GM23338 (cell line): ENCODE measurements around the gene OSGIN1. TPM values are rescaled to one million over a fixed set of nuclear protein-coding genes. Genes with fewer than 3 reads are reported as not detected.
A peak's percentile ranks its signal among the peaks of the same experiment; 100 is the strongest.

Experiments used
- ATAC-seq: fragments of 200-7000 bp; cut with Tn5 transposase; 3 replicates; pipeline ENCODE4 v1.9.1; 2020
- DNase-seq: peaks from one replicate; pipeline ENCODE4 v3.0.0-alpha.2; 2015; ENCODE audit warnings: low spot score
- H2AFZ ChIP-seq: fragments of 200-600 bp; sonication (generic); 2 replicates; pipeline ENCODE4 v1.8.0; 2016; ENCODE audit warnings: antibody characterized with exemption, mild to moderate bottlenecking, moderate library complexity
- H3F3A ChIP-seq: fragments of 200-600 bp; sonication (generic); replicated peaks from 2 replicates; pipeline ENCODE4 v1.8.0; 2017; ENCODE audit warnings: antibody characterized with exemption, mixed run types, low read depth
- H3K27ac ChIP-seq: fragments of 200-600 bp; sonication (generic); 2 replicates; pipeline ENCODE4 v1.6.1; 2016; ENCODE audit warnings: low read depth
- H3K27me3 ChIP-seq: fragments of 200-600 bp; sonication (generic); 2 replicates; pipeline ENCODE4 v1.8.0; 2016; ENCODE audit warnings: mild to moderate bottlenecking, mixed run types, moderate library complexity; ENCODE audit not compliant: insufficient read depth
- H3K36me3 ChIP-seq: fragments of 200-600 bp; sonication (generic); 2 replicates; pipeline ENCODE4 v1.8.0; 2016; ENCODE audit warnings: mild to moderate bottlenecking; ENCODE audit not compliant: insufficient read depth
- H3K4me1 ChIP-seq: fragments of 200-600 bp; sonication (generic); 2 replicates; pipeline ENCODE4 v1.8.0; 2016; ENCODE audit warnings: mild to moderate bottlenecking, moderate library complexity; ENCODE audit not compliant: insufficient read depth
- H3K4me2 ChIP-seq: fragments of 200-600 bp; sonication (generic); 2 replicates; pipeline ENCODE4 v1.7.1; 2017; ENCODE audit warnings: mixed run types
- H3K4me3 ChIP-seq: fragments of 200-600 bp; sonication (generic); 2 replicates; pipeline ENCODE4 v1.6.1; 2016; ENCODE audit warnings: mixed run types
- H3K79me2 ChIP-seq: fragments of 200-600 bp; sonication (generic); replicated peaks from 2 replicates; pipeline ENCODE4 v1.8.0; 2017; ENCODE audit warnings: mild to moderate bottlenecking; ENCODE audit not compliant: insufficient read depth
- H3K9me2 ChIP-seq: fragments of 200-600 bp; sonication (generic); 2 replicates; pipeline ENCODE4 v1.8.0; 2017; ENCODE audit not compliant: insufficient read depth
- H4K20me1 ChIP-seq: fragments of 200-600 bp; sonication (generic); replicated peaks from 2 replicates; pipeline ENCODE4 v1.8.0; 2017; ENCODE audit warnings: mild to moderate bottlenecking; ENCODE audit not compliant: insufficient read depth
- H3K27ac Mint-ChIP-seq: 2 replicates; pipeline ENCODE4 v1.8.0; 2020; ENCODE audit warnings: inconsistent platforms, mild to moderate bottlenecking, moderate library complexity, mixed read lengths
- H3K27me3 Mint-ChIP-seq: 3 replicates; pipeline ENCODE4 v1.8.0; 2022; ENCODE audit warnings: low read depth, mild to moderate bottlenecking, moderate library complexity, mixed read lengths, inconsistent platforms; ENCODE audit not compliant: insufficient read depth, poor library complexity
- H3K36me3 Mint-ChIP-seq: 3 replicates; pipeline ENCODE4 v1.8.0; 2021; ENCODE audit warnings: low read depth, mild to moderate bottlenecking, inconsistent platforms, moderate library complexity, mixed read lengths
- H3K4me1 Mint-ChIP-seq: 3 replicates; pipeline ENCODE4 v1.8.0; 2020; ENCODE audit warnings: mild to moderate bottlenecking, inconsistent platforms, mixed read lengths
- H3K4me3 Mint-ChIP-seq: 3 replicates; pipeline ENCODE4 v1.8.0; 2021; ENCODE audit warnings: moderate library complexity, mild to moderate bottlenecking, inconsistent platforms, mixed read lengths
- H3K9me3 Mint-ChIP-seq: 3 replicates; pipeline ENCODE4 v1.8.0; 2020; ENCODE audit warnings: moderate library complexity, mild to moderate bottlenecking, inconsistent platforms, mixed read lengths
- EZH2phosphoT487 ChIP-seq: fragments of 200-600 bp; sonication (generic); IDR thresholded peaks from one replicate; pipeline ENCODE4 v1.8.1; 2018; ENCODE audit warnings: antibody characterized with exemption; ENCODE audit not compliant: unreplicated experiment
- POLR2AphosphoS5 ChIP-seq: IDR thresholded peaks from 2 replicates; pipeline ENCODE4 v1.6.1; 2016; ENCODE audit warnings: antibody characterized with exemption, low read depth
- ZNF114 ChIP-seq: fragments of 250-450 bp; sonication (Bioruptor Pico); IDR thresholded peaks from 2 replicates; pipeline ENCODE4 v1.5.0; 2020; ENCODE audit warnings: mild to moderate bottlenecking, moderate library complexity
- ZNF331 ChIP-seq: fragments of 250-450 bp; sonication (Bioruptor Pico); IDR thresholded peaks from 2 replicates; pipeline ENCODE4 v1.5.0; 2020; ENCODE audit warnings: low read depth, mild to moderate bottlenecking, moderate library complexity
- polyA plus RNA-seq: library from polyadenylated mRNA; unstranded; fragments of >200 nt; fragmentation: Nextera tagmentation; extraction: Ambion mirVana; gene quantifications from 2 replicates; pipeline ENCODE4 v1.2.1, GENCODE V29; 2016
- total RNA-seq: library from RNA; depleted of rRNA; stranded (reverse); fragments of >200 nt; shearing (Covaris generic); gene quantifications from 2 replicates; pipeline ENCODE4 v1.2.3, GENCODE V29; 2014
- TF ChIP-seq, protein P1 (sequence below): fragments of 250-450 bp; sonication (Bioruptor Pico); IDR thresholded peaks from 2 replicates; pipeline ENCODE4 v1.5.0; 2020; ENCODE audit warnings: mild to moderate bottlenecking, moderate library complexity
- TF ChIP-seq, protein P2 (sequence below): IDR thresholded peaks from 2 replicates; pipeline ENCODE4 v1.6.1; 2016; ENCODE audit warnings: antibody characterized with exemption
- TF ChIP-seq, protein P3 (sequence below), 2 experiments: fragments of 200-600 bp in 1 of 2; sonication (generic) in 1 of 2; conservative IDR thresholded peaks; 2 replicates each; pipeline versions ENCODE4 v1.5.1 to v1.6.1; 2016 to 2017; ENCODE audit warnings: antibody characterized with exemption in 2 of 2, low read depth in 2 of 2, mild to moderate bottlenecking in 2 of 2, moderate library complexity in 1 of 2

Gene OSGIN1
- total and polyA plus RNA-seq, 2 experiments from 2014 or later: 0.32 to 1.6 TPM

DNA sequence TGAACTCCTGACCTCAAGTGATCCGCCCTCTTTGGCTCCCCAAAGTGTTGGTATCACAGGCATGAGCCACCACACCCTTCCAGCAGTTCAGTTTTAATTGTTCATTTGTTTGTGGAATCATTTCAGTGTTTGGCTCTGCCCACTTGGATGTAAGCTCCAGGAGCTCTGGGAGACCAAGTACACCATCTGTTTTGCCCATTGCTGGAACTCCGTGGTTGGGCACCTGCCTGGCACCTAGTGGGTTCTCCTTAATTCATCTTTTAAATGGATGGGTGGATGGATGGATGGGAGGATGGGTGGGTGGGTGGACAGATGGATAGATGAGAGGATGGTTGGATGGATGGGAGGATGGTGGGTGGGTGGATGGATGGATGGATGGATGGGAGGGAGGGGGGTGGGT lies 14.1 kb downstream of the OSGIN1 start:
- Mint-ChIP-seq H3K36me3 (no peaks in the 10 kb centered on the region), H3K9me3 (peaks cover 3% of the 10 kb centered on the region; the same call in 2 of the 3 replicates), H3K27ac (no peak overlapping the region), H3K27me3 (peaks cover 20% of the 10 kb centered on the region), H3K4me1 (peaks cover 9% of the 10 kb centered on the region), H3K4me3 (0 out of 3 replicates have a peak overlapping the region, but pooled peaks have one; percentile 17)
- Histone ChIP-seq H3K27ac (no peak overlapping the region), H3K27me3 (peaks cover 13% of the 10 kb centered on the region), H2AFZ (no peak overlapping the region), H3K4me3 (no peak overlapping the region), H3K36me3 (no peaks in the 10 kb centered on the region), H3F3A (no peaks in the 10 kb centered on the region), H4K20me1 (no peaks in the 10 kb centered on the region), H3K4me2 (no peak overlapping the region), H3K79me2 (no peaks in the 10 kb centered on the region), H3K9me2 (no peaks in the 10 kb centered on the region), H3K4me1 (no peaks in the 10 kb centered on the region; the same call in 1 of the 2 replicates)
- ATAC-seq: no peak
- DNase-seq: no peak
- TF ChIP-seq, protein P1, sequence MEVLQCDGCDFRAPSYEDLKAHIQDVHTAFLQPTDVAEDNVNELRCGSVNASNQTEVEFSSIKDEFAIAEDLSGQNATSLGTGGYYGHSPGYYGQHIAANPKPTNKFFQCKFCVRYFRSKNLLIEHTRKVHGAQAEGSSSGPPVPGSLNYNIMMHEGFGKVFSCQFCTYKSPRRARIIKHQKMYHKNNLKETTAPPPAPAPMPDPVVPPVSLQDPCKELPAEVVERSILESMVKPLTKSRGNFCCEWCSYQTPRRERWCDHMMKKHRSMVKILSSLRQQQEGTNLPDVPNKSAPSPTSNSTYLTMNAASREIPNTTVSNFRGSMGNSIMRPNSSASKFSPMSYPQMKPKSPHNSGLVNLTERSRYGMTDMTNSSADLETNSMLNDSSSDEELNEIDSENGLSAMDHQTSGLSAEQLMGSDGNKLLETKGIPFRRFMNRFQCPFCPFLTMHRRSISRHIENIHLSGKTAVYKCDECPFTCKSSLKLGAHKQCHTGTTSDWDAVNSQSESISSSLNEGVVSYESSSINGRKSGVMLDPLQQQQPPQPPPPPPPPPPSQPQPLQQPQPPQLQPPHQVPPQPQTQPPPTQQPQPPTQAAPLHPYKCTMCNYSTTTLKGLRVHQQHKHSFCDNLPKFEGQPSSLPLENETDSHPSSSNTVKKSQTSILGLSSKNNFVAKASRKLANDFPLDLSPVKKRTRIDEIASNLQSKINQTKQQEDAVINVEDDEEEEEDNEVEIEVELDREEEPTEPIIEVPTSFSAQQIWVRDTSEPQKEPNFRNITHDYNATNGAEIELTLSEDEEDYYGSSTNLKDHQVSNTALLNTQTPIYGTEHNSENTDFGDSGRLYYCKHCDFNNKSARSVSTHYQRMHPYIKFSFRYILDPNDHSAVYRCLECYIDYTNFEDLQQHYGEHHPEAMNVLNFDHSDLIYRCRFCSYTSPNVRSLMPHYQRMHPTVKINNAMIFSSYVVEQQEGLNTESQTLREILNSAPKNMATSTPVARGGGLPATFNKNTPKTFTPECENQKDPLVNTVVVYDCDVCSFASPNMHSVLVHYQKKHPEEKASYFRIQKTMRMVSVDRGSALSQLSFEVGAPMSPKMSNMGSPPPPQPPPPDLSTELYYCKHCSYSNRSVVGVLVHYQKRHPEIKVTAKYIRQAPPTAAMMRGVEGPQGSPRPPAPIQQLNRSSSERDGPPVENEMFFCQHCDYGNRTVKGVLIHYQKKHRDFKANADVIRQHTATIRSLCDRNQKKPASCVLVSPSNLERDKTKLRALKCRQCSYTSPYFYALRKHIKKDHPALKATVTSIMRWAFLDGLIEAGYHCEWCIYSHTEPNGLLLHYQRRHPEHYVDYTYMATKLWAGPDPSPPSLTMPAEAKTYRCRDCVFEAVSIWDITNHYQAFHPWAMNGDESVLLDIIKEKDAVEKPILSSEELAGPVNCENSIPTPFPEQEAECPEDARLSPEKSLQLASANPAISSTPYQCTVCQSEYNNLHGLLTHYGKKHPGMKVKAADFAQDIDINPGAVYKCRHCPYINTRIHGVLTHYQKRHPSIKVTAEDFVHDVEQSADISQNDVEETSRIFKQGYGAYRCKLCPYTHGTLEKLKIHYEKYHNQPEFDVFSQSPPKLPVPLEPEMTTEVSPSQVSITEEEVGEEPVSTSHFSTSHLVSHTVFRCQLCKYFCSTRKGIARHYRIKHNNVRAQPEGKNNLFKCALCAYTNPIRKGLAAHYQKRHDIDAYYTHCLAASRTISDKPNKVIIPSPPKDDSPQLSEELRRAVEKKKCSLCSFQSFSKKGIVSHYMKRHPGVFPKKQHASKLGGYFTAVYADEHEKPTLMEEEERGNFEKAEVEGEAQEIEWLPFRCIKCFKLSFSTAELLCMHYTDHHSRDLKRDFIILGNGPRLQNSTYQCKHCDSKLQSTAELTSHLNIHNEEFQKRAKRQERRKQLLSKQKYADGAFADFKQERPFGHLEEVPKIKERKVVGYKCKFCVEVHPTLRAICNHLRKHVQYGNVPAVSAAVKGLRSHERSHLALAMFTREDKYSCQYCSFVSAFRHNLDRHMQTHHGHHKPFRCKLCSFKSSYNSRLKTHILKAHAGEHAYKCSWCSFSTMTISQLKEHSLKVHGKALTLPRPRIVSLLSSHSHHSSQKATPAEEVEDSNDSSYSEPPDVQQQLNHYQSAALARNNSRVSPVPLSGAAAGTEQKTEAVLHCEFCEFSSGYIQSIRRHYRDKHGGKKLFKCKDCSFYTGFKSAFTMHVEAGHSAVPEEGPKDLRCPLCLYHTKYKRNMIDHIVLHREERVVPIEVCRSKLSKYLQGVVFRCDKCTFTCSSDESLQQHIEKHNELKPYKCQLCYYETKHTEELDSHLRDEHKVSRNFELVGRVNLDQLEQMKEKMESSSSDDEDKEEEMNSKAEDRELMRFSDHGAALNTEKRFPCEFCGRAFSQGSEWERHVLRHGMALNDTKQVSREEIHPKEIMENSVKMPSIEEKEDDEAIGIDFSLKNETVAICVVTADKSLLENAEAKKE (CRISPR knock-in tag): no peak
- TF ChIP-seq ZNF114 (CRISPR knock-in tag): no peak
- no peak for TF ChIP-seq EZH2phosphoT487
- TF ChIP-seq, protein P2, sequence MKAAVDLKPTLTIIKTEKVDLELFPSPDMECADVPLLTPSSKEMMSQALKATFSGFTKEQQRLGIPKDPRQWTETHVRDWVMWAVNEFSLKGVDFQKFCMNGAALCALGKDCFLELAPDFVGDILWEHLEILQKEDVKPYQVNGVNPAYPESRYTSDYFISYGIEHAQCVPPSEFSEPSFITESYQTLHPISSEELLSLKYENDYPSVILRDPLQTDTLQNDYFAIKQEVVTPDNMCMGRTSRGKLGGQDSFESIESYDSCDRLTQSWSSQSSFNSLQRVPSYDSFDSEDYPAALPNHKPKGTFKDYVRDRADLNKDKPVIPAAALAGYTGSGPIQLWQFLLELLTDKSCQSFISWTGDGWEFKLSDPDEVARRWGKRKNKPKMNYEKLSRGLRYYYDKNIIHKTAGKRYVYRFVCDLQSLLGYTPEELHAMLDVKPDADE: no peak

DNA sequence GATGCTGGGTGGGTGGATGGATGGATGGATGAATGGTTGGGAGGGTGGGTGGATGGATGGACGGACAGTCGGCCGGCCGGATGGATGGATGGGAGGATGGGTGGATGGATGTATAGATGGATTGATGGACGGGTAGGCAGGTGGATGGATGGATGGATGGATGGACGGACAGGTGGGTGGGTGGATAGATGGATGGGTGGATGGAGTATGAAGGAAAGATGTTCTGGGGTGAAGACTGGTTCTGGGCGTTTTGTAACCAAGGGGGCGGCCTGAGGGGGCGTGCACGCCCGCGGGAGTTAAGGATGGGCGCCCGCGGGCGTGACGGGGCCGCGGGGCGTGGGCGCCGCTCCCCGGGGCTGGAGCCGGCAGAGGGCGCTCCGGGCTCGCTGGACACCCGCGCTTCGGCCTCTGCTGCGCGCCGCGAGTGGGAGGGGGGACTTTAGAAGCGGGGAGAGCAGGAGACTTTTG lies 14.8 kb downstream of the OSGIN1 start, which contains the start of gene NECAB2:
NECAB2 (plus strand) TSS at position 407 of the 468 bp plus-strand sequence. CDS start 405 bp downstream, outside the sequence.
- no peaks in the 10 kb centered on the region for H3K36me3 ChIP-seq
- peak within 1 kb of the TSS; percentile 68 for H3K4me3 ChIP-seq
- Mint-ChIP-seq H3K27ac (no peak within 1 kb of the TSS), H3K9me3 (peaks cover 3% of the 10 kb centered on the region; the same call in 2 of the 3 replicates), H3K27me3 (peaks cover 20% of the 10 kb centered on the region), H3K36me3 (no peaks in the 10 kb centered on the region), H3K4me3 (peak within 1 kb of the TSS; percentile 77), H3K4me1 (peaks cover 9% of the 10 kb centered on the region)
- ATAC-seq (peak; percentile 16; the same call in 2 of the 3 replicates), DNase-seq (peak; percentile 56)
- TF ChIP-seq ZNF331 (CRISPR knock-in tag) (no peak), POLR2AphosphoS5 (no peak)
- TF ChIP-seq, protein P3, sequence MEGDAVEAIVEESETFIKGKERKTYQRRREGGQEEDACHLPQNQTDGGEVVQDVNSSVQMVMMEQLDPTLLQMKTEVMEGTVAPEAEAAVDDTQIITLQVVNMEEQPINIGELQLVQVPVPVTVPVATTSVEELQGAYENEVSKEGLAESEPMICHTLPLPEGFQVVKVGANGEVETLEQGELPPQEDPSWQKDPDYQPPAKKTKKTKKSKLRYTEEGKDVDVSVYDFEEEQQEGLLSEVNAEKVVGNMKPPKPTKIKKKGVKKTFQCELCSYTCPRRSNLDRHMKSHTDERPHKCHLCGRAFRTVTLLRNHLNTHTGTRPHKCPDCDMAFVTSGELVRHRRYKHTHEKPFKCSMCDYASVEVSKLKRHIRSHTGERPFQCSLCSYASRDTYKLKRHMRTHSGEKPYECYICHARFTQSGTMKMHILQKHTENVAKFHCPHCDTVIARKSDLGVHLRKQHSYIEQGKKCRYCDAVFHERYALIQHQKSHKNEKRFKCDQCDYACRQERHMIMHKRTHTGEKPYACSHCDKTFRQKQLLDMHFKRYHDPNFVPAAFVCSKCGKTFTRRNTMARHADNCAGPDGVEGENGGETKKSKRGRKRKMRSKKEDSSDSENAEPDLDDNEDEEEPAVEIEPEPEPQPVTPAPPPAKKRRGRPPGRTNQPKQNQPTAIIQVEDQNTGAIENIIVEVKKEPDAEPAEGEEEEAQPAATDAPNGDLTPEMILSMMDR (conservative IDR thresholded peaks at IDR 0.05; ENCODE audit: low read depth in 2 of 2): peak; percentile 52 to 68
- H3K9me2 ChIP-seq: no peaks in the 10 kb centered on the region
- peaks cover 13% of the 10 kb centered on the region for H3K27me3 ChIP-seq
- H3K27ac ChIP-seq: no peak within 1 kb of the TSS
- no peaks in the 10 kb centered on the region; the same call in 1 of the 2 replicates for H3K4me1 ChIP-seq
- no peaks in the 10 kb centered on the region for H3F3A ChIP-seq
- peak within 1 kb of the TSS; percentile 88 for H3K4me2 ChIP-seq
- H3K79me2 ChIP-seq: no peaks in the 10 kb centered on the region
- no peaks in the 10 kb centered on the region for H4K20me1 ChIP-seq
- H2AFZ ChIP-seq: peak within 1 kb of the TSS; percentile 84; the same call in 1 of the 2 replicates
